Measurements from ENCODE around the gene HIP1. TPM values are rescaled to one million over a fixed set of nuclear protein-coding genes. Genes with fewer than 3 reads are reported as not detected.

Gene HIP1
- total RNA-seq, 1 donor from 2014 or later = 15.6 TPM

DNA sequence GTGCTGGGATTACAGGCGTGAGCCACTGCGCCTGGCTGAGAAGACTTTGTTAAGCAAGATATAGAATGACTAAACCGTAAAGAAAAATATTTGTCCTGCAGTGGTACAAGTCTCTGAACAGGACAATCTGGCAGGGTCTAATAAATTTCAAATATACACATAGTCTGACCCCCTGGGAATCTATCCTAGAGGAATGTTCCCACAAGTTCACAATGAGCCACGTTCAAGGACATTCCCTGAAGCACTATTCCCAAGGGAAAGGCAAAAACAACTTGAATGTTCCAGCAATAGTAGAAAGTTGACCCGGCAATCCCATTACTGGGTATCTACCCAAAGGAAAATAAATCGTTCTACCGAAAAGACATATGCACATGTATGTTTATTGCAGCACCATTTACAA lies 82.0 kb downstream of the HIP1 start:
- intact Hi-C loops (cut with DNase I) = no loop called here
- ATAC-seq (ENCODE audit: poor library complexity) (peak; percentile 27), DNase-seq (no peak)

DNA sequence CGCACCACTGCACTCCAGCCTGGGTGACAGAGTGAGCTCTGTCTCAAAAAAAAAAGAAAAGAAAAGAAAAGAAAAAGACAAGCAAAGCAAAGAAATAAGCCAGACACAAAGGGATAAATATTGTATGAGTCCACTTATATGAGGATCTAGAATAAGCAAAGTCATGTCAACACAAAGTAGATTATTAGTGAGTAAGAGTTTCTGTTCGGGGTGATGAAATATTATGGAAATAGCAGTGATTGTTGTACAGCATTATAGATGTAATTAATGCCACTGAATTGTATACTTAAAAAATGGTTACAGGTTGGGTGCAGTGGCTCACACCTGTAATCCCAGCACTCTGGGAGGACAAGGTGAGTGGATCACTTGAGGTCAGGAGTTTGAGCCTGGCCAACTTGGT lies 83.2 kb downstream of the HIP1 start:
- intact Hi-C loops (cut with DNase I) = no loop called here
- ATAC-seq (ENCODE audit: poor library complexity) = no peak
- no peak for DNase-seq

DNA sequence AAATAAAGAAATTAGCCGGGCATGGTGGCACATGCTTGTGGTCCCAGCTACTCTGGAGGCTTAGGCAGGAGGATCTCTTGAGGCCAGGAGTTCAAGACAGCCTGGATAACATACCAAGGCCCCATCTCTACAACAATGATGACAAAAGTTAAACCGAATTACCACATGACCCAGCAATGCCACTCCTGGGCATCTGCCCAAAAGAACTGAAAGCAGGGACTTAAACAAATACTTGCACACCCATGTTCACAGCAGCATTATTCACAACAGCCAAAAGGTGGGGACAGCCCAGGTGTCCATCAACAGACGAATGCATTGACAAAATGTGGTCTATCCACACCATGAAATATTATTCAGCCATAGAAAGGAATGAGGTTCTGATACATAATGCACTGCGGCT lies 83.9 kb downstream of the HIP1 start:
- ATAC-seq (ENCODE audit: poor library complexity) (no peak), DNase-seq (no peak)
- intact Hi-C loops (cut with DNase I) = no loop called here

DNA sequence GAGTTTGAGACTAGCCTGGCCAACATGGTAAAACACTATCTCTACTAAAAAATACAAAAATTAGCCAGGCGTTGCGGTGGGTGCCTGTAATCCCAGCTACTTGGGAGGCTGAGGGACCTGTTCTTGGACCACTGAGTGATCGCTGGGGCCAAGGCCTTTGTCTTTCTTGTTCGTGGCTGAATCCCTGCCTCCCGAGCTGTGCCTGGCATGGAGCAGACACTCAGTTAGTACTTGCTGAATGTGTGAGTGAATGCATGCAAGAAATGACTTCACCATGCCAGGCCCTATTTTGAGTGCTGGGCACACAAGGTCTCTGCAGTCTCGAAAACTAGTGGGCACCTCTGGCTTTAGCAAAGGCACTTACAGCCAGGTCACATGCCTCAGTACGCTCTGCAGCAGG lies 85.1 kb downstream of the HIP1 start:
- intact Hi-C loops (cut with DNase I) = no loop called here
- DNase-seq (no peak), ATAC-seq (ENCODE audit: poor library complexity) (no peak)

DNA sequence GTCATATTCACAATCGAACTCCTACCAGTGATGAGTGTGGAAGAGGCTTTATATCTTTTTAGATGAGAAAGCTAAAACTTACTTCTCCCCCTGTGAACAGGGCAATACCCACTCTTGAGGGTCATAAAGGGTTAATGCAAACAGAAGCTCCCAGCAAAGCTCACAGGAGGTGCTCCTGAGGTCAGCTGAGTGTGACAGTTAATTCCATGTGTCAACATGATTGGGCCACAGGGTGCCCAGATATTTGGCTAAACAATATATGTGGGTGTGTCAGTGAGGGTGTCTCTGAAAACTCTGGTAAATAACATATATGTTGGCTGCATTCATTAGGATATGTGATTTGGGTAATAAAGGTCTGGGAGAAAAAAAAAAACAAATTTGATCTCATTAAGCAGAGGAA lies 86.0 kb downstream of the HIP1 start:
- intact Hi-C loops (cut with DNase I) = no loop called here
- no peak for ATAC-seq (ENCODE audit: poor library complexity)

DNA sequence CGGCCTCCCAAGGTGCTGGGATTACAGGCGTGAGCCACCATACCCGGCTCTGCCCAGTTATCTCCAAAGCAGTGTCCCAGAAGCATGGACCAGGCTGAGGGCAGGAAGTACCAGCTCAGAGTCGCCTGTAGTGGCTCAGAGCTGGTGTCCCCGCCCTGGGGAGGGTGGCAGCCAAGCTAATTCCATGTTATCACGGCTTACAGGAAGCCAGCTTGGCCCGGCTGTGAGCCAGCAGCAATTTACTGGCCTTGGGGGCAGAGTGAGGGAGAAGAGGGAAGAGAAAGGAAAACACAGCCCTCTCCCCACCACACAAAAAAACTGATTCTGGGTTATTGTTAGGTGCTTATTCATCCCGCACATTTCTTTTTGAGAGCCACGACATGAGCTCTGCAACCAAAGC lies 88.1 kb downstream of the HIP1 start:
- ATAC-seq (ENCODE audit: poor library complexity) (peak; percentile 92), DNase-seq (peak; percentile 85)
- intact Hi-C loops (cut with DNase I) = no loop called here

More for the DNA sequence above, 86.0 kb downstream of the HIP1 start:
- no peak for DNase-seq

DNA sequence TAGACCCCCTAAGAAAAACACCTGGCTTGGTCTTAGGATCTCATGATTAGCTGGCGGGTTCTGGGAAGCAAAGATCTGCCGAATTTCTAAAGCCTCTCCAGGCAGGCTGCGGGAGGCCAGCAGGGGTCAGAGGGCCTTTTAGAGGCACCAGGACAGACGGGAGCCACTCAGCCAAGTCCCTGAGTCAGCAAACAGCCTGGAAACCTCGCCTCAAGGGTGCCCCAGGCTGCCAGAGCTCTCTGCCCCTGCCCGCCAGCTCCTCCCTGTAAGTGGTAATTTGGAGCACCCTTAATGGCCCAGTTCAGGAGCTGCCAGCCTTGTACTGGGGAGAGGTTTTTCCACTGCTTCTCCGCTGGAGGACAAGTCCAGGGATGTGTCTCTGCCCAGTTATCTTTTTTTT lies 88.7 kb downstream of the HIP1 start:
- intact Hi-C loops (cut with DNase I) = no loop called here
- ATAC-seq (ENCODE audit: poor library complexity) = peak; percentile 27
- DNase-seq = peak; percentile 49

DNA sequence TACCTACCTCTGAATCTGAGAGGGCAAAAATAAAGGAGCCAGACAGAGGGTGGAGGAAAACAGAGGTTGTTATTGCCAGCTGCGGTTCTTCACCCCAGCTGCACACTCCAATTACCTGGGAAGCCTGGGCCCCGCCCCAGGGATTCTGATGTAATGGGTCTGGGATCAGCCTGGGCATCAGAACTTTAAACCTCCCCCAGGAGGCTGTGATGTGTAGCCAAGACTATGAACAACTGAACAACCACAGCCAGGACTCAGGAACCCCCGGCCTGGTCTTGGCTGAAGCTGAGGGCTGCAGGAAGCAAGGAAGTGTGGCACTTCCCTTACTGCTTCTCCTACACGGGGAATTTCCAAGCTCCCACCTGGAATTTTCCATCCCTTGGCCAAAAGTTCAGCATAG lies 89.3 kb downstream of the HIP1 start:
- intact Hi-C loops (cut with DNase I) = no loop called here
- no peak for ATAC-seq (ENCODE audit: poor library complexity)

DNA sequence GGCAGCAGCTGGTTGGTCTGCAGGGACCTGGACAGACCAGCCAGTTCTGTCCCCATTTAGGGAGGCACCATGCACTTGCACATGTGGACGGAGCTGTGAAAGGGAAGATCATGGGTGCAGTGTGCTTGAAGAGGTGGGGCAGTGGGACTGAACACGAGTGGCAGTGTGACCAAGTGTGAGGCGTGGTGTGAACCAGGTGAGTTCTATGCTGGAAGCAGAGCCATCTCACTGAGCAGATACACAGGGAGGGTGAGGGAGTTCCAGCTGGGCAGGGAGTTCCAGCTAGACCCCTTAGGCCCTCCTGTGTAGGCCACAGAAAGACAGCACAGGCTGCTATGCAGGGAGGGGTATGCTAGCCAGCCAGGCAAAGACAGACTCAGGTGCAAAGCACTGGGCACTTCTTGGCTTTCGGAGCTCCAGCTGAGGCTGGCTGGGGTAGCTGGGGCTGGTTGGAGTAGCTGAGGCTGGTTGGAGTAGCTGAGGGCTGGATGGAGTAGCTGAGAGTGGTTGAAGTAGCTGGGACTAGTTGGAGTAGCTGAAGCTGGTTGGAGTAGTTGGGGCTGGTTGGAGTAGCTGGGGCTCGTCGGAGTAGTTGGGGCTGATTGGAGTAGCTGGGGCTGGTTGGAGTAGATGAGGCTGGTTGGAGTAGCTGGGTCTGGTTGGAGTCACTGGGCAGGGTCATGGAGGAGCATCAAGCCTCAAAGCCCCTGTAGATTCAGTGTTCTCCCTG lies 90.9 kb downstream of the HIP1 start:
- intact Hi-C loops (cut with DNase I) = no loop called here
- DNase-seq = no peak
- ATAC-seq (ENCODE audit: poor library complexity) = no peak

More for the DNA sequence above, 89.3 kb downstream of the HIP1 start:
- DNase-seq = no peak

DNA sequence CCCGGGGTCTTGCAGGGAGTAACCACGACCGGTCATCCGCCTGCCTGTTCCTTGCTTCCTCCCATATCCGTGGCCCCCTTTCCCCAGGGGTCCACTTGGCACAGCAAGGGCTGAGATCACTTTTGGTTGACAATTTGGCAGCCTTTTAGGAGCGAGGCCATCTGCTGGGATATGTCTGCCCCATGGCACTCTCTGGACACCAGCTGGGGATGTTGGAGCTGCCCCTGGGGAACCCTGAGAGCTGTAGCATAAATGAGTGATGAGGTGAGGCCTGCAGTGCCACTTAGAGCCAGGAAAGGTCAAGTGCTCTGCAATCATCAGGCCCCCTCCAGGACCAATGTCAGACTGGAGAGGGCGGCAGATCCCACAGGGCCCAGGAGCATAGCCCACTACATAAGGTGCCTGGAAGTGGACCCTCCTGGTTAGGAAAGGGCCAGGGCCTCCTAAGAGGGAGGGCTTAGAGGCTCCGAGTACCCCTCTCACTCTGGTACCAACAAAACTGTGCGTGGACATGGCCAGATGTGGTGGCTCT lies 92.1 kb downstream of the HIP1 start:
- ATAC-seq (ENCODE audit: poor library complexity) (no peak), DNase-seq (no peak)
- intact Hi-C loops (cut with DNase I) = no loop called here

DNA sequence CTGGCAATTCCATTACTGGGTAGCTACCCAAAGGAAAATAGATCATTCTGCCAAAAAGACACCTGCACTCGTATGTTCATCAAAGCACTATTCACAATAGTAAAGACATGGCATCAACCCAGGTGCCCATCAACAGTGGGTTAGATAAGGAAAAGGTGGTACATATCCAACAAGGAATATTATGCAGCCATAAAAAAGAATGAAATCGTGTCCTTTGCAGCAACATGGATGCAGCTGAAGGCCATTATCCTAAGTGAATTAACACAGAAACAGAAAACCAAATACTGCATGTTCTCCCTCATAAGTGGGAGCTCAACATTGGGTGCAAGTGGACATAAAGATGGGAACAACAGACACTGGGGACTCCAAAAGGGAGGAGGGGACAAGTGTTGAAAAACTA lies 93.2 kb downstream of the HIP1 start:
- DNase-seq = no peak
- no peak for ATAC-seq (ENCODE audit: poor library complexity)
- intact Hi-C loops (cut with DNase I) = no loop called here

DNA sequence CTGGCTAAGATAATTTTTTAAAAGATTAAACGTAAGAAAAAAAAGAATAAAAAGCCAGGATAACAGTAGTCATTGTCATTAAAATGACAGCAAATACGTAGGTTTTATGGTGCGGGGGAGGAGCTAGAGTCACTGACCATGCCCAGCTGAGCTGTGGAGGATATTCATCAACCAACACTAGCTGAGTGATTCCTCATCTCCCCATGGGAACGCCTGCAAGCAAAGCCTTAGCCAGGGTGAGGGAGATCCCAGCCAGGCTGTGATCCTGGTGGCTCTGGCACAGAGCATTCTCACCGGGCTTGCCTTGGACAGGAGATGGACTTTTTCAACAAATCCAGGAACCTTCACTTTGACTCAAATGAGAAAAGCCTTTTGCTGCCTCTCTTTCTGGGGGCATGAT lies 94.2 kb downstream of the HIP1 start:
- ATAC-seq (ENCODE audit: poor library complexity) (no peak), DNase-seq (no peak)
- intact Hi-C loops (cut with DNase I) = no loop called here

DNA sequence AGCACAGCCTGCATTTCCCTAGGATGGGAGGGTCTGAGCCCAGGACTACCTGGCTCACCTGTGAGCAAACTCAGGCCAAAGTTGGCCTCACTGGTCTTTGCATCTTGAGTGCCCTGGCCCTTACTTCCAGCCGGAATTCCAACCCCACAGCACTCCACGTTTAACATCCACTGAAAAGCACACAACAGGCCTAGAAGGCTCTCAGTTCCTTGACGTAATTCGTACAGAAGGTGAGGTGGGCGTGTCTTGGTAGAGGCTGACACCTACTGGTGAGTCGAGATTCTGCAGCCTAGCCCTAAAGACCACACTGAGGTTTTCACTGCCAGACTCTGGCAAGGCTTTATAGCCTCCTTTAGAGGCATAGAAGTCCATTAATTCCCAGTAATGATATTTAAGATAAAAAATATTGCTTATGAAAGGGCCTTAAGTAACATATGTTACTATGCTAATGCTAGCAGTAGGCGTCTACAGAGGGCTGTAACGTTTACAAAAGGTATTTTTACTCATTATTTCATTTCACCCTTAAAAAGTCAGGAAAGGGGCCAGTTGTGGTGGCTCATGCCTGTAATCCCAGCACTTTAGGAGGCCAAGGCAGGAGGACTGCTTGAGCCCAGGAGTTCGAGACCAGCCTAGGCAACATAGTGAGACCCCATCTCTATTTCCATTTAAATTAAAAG lies 95.8 kb downstream of the HIP1 start:
- intact Hi-C loops (cut with DNase I) = no loop called here
- ATAC-seq (ENCODE audit: poor library complexity) (no peak), DNase-seq (no peak)

DNA sequence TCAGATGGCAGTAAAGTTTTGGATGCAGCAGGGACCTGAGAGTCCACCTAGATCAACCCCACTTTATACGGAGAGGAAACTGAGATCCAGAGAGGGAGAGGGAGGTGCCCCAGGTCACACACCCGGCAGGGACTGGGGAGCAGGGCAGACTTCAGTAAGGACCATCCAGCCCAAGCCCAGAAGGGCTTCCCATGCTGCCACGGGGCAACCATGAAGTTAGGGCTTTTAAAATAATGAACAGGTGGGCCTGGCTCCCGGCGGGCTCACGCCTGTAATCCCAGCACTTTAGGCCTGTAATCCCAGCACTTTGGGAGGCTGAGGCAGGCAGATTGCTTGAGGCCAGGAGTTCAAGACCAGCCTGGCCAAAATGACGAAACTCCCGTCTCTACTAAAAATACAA lies 98.5 kb downstream of the HIP1 start:
- ATAC-seq (ENCODE audit: poor library complexity) (no peak), DNase-seq (no peak)
- intact Hi-C loops (cut with DNase I) = no loop called here

DNA sequence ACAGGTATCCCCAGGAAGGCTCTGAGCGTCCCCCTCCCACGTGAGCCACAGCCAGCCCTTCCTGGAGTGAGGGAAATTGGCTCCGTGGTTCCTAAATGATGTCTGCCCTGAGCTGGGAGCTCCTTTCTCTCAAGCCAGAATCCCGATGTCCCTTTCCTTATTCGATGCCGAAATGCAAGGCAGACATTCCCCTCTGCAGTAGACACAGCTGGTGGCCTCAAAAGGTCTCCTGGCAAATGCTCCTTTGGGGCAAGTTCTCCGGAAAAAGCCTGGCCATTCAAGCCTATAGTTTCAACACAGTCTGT lies 98.9 kb downstream of the HIP1 start:
- ATAC-seq (ENCODE audit: poor library complexity) = peak; percentile 9
- no peak for DNase-seq
- intact Hi-C loops (cut with DNase I) = no loop called here

DNA sequence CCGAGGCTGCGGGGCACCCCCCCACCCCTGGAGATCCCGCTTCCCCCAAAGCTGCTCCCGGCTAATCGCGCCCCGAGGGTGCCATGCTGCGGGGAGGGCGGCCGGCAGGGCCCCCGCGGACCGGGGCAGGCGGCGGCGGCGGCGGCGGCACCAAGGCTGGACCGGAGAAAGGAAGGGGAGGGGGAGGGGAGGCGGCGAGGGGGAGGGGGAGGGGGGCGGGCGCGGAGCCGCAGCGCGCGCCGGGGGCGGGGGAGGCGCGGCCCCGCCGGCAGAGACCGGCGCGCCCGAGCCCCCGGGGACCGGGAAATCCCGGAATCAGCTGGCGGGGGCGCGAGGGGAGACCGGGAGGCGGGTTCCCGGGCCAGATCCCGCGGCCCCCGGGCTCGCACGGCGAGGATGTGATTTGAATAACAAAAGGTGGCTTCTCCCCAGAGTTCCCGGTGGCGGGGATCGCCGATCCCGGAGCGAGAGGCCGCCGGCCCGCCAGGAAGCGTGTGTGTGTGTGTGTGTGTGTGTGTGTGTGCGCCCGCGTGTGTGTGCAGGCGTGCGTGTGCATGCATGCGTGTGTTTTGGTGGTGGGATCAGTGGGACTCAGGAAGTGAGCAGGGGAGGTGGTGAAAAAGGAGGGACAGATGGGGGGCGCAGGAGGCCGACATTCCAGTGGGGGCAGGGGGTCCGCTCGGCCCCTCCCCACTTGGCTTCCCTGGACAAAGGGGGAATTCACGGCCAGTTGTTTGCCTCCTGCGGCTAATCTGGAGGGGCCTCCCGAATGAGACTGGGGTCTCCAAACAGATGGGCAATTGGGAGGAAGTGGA lies 99.5 kb downstream of the HIP1 start:
- intact Hi-C loops (cut with DNase I) = no loop called here
- ATAC-seq (ENCODE audit: poor library complexity) (peak; percentile 58), DNase-seq (peak; percentile 72)

DNA sequence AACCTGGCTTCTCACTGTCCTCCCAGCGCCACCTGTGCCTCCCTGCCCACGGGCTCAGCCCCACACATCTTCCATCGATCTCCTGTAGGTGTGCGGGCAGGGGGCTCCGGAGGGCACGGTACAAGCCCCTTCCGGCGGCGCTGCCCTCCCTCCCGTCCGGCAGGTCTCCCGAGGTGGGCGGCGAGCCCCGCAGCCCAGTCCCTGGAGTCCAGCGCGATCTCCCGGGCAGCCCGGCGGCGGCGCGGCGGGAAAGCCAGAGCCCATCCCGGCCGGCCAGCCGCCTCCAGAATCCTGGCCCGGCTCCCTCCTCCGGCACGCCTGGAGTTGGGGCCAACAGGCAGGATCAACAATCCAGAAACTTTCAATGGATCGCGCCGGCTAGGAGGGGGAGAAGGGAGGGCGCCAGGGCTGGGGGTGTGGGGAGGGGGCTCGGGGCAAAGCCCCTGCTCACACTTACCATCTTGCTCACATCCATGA lies 100.1 kb downstream of the HIP1 start:
- peak; percentile 82 for ATAC-seq (ENCODE audit: poor library complexity)
- intact Hi-C loops (cut with DNase I) = no loop called here
- DNase-seq = peak; percentile 79

DNA sequence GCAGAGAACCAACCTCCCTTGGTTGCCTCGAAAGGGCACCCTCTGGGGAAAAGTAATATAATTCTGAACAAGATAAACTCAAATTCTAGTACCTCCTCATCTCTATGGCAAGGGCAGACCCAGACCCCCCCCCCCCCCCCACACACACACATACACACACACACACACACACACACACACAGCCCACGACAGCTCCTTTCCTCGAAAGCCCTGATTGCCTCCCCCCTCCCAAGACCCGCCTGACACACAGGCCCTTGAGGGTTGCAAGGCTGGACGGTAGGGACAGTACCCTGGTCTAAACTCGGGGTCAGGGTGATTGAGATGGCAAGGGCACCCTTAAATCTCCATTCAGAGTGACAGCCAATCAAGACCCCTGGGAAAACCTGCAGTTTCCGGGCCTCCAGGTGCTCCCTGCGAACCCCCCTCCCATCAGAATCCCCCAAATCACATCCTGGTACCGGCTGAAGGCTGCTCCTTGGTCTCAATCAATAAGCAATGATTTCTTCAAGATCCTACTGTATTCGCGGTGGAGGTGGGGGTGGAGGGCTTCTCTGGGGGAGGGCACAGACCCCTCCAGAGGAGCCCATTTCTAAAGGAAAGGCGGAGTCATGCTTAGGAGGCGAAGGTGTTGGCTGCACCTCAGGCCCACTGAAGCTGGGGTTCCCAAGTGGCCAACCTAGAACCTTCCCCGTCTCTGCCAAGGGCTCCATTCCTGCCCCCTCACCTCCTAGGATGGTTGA lies 100.7 kb downstream of the HIP1 start:
- no peak for DNase-seq
- no peak for ATAC-seq (ENCODE audit: poor library complexity)
- intact Hi-C loops (cut with DNase I) = no loop called here

DNA sequence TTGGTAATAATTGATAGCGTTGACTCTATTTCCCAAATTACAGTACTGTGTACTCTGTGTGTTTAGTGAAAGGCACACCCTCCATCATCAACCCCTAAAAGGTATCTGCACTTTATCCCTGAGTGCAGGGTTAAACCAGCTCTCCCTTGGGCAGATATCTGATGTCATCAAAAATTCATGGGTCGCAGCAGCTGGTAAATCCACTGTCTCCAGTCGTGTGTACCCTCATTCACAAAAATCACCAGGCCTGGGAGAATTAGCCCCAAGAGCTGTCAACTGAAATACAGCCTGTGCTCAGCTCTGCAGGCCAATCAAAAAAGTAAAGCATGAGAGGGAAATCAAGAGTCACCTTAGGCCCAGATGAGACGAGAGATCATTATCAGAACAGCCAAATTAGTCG lies 103.7 kb downstream of the HIP1 start:
- intact Hi-C loops (cut with DNase I) = no loop called here
- ATAC-seq (ENCODE audit: poor library complexity) = no peak

More for the DNA sequence above, 103.7 kb downstream of the HIP1 start:
- DNase-seq = no peak

Measured in Right ventricle myocardium superior (tissue), 1 donor.